Ovary (tissue), 3 donors: ENCODE results near the gene RUNX1.

Source experiments
- CTCF ChIP-seq, 3 donors: fragments of 450-650 bp in 2 of 3; fragments of 200-600 bp in 1 of 3; IDR thresholded peaks; one replicate each; pipeline versions ENCODE4 v1.5.1 to v1.8.0; 2016 to 2022; ENCODE audit warnings: antibody characterized with exemption in 3 of 3, mild to moderate bottlenecking in 1 of 3
- EP300 ChIP-seq: sonication (generic); formaldehyde crosslinking; IDR thresholded peaks from one replicate; pipeline ENCODE4 v1.6.1; 2017; ENCODE audit warnings: antibody characterized with exemption
- donor health status: DM: no; HTN: no; CAD: no.

GRCh38 chr21:35046263-35046624 is 2.9 kb downstream of the RUNX1 start:
- TF ChIP-seq CTCF (IDR thresholded peaks at IDR 0.05) (no peak), EP300 (no peak)
